Measurements from ENCODE around the gene TRIM6.
"Not testable (repeated sequence)": the region's sequence is repeated elsewhere in the genome, so short reads cannot be mapped to it uniquely, and the experiment has no call there.

TRIM6 gene

DNA sequence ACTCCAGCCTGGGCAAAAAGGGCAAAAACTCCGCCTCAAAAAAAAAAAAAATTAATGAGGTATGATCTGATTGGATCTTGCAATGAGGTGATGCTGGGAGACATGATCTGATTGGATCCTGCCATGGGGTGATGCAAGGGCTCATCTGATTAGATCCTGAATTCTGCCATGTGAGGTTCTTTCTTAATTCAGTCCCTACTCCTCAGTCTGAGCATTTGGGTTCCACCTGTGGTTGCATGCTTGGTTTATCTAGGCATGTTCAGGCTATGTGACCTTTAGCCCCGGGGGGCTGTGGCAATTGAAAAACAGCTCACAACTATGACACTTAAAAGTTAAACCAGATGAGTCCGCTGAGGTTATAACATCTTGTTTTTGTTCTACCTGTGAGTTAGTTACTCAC is 4.8 kb upstream of the TRIM6 start:
- no peak overlapping the region for H3K4me3 ChIP-seq (ENCODE audit: low read depth, low read length)
- TF ChIP-seq, protein P1, sequence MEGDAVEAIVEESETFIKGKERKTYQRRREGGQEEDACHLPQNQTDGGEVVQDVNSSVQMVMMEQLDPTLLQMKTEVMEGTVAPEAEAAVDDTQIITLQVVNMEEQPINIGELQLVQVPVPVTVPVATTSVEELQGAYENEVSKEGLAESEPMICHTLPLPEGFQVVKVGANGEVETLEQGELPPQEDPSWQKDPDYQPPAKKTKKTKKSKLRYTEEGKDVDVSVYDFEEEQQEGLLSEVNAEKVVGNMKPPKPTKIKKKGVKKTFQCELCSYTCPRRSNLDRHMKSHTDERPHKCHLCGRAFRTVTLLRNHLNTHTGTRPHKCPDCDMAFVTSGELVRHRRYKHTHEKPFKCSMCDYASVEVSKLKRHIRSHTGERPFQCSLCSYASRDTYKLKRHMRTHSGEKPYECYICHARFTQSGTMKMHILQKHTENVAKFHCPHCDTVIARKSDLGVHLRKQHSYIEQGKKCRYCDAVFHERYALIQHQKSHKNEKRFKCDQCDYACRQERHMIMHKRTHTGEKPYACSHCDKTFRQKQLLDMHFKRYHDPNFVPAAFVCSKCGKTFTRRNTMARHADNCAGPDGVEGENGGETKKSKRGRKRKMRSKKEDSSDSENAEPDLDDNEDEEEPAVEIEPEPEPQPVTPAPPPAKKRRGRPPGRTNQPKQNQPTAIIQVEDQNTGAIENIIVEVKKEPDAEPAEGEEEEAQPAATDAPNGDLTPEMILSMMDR (conservative IDR thresholded peaks at IDR 0.05; ENCODE audit: low read depth, low read length), result no peak
- DNase-seq (ENCODE audit: low read depth), result no peak

DNA sequence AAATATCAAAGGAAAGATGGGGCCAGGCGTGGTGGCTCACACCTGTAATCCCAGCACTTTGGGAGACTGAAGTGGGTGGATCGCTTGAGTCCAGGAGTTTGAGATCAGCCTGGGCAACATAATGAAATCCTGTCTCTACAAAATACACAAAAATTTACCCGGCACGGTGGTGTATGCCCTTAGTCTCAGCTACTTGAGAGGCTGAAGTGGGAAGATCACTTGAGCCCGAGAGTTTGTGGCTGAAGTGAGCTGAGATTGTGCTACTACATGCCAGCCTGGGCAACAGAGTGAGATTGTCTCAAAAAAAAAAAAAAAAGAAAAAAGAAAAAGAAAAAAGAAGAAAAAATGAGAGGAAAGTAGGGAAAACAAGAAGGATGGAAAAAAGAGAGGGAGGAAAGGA is 3.8 kb upstream of the TRIM6 start:
- TF ChIP-seq, protein P1 (conservative IDR thresholded peaks at IDR 0.05; ENCODE audit: low read depth, low read length), result no peak
- DNase-seq (ENCODE audit: low read depth), result no peak
- no peak overlapping the region for H3K4me3 ChIP-seq (ENCODE audit: low read depth, low read length)

DNA sequence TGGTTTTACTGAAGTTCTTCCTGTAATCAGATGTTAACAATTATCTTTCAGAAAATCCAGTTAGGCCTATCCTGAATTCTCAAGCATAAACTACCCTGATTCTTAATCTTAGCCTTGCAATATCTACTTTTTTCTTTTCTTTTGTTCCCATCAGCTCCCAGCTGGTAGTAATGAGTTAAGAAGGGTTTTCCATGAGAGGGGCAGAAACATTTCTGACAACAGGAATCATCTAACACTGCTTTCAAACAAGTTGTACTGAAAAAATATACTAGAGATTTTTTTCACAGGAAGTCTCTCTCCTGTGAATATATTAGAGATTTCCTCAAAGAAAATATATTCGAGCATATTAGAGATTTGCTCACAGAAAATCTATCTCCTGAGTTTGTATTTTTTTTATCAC is 3.3 kb upstream of the TRIM6 start:
- TF ChIP-seq, protein P1 (conservative IDR thresholded peaks at IDR 0.05; ENCODE audit: low read depth, low read length), result no peak
- no peak overlapping the region for H3K4me3 ChIP-seq (ENCODE audit: low read depth, low read length)
- DNase-seq (ENCODE audit: low read depth), result peak; percentile 54

DNA sequence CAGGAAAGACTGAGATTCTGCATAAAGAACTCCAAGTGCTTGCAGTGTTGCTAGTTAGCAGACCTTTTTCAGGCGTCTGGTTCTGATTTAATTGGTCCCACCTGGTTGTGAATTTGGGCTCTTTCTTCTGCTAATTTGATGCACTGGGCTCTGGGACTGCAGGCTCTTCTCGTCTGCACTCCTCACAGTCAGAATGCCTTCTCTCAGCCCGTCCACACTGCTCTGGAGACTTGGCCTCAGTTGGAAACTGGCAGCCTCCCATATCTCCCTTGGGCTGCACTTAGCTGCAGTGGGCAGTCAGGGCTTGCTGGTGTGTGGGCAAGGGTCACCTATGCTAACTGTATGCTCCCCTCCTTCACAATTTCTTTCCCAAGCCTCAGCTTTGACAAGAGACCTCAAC is 1.5 kb downstream of the TRIM6 start:
- H3K4me3 ChIP-seq (ENCODE audit: low read depth, low read length), result no peak overlapping the region
- no peak for DNase-seq (ENCODE audit: low read depth)
- TF ChIP-seq, protein P1 (conservative IDR thresholded peaks at IDR 0.05; ENCODE audit: low read depth, low read length), result no peak

DNA sequence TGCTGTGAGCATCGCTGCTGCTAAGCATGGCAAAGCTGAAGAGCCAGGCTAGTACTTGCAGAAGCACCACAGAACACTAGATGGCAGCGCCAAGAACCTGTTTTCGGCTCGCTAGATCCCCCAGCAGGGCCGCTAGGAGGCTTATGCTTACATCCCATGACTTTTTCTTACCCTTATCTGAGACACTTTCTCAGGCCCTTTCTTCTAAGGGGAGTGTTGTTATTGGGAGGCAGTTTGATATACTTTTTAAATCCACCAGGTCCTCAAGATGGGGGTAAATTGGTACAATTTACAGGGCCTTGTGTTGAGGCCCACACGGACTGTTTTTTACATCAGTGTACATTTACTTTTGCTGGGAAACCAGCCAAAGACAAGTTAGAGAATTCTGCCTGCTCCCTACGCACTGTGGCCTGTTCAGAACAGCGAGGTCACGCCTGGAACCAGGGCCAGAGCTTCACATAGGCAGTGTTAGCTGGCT is 4.0 kb downstream of the TRIM6 start:
- TF ChIP-seq, protein P1 (conservative IDR thresholded peaks at IDR 0.05; ENCODE audit: low read depth, low read length), result peak; percentile 99
- DNase-seq (ENCODE audit: low read depth), result peak; percentile 97
- H3K4me3 ChIP-seq (ENCODE audit: low read depth, low read length), result no peak overlapping the region

DNA sequence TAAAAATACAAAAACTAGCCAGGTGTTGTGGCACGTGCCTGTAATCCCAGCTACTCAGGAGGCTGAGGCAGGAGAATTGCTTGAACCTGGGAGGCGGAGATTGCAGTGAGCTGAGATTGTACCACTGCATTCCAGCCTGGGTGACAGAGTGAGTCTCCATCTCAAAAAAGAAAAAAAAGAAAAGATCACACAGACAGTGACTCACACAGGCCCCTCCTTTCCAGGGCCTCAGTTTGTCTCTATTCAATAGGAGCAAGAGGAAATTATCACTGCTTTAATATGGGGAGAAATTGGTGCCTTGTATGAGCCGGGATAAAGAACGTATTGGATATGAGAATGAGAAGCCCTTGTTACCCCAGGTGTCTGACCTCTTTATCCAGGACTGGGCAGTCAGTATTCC is 6.4 kb downstream of the TRIM6 start:
- H3K4me3 ChIP-seq (ENCODE audit: low read depth, low read length), result not testable (repeated sequence)

DNA sequence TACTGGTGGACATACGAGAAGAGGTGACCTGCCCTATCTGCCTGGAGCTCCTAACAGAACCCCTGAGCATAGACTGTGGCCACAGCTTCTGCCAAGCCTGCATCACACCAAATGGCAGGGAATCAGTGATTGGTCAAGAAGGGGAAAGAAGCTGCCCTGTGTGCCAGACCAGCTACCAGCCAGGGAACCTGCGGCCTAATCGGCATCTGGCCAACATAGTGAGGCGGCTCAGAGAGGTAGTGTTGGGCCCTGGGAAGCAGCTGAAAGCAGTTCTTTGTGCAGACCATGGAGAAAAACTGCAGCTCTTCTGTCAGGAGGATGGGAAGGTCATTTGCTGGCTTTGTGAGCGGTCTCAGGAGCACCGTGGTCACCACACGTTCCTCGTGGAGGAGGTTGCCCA is 6.9 kb downstream of the TRIM6 start:
- TF ChIP-seq, protein P1 (conservative IDR thresholded peaks at IDR 0.05; ENCODE audit: low read depth, low read length), result no peak
- no peak for DNase-seq (ENCODE audit: low read depth)
- no peak overlapping the region for H3K4me3 ChIP-seq (ENCODE audit: low read depth, low read length)

More for the DNA sequence above, 6.4 kb downstream of the TRIM6 start:
- DNase-seq (ENCODE audit: low read depth), result not testable (repeated sequence)

DNA sequence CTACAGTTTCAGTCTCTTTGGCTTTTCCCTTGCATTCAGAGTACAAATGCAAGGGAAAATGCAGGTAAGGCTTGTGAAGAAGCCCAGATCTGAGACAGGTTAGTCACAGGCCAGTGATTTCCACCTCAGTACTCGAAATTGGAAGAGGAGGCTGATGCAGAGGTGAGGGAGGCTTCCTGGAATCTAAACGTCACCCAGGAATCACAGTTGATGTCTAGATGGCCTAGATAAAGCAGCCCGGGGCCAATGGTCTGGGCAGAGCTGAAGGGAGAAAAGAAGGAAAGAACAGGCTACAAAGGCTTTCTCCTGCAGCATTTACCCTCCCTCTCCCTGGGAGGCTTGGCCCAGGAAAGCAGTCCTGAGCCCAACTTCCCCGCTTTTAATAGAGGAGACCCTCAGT is 8.5 kb downstream of the TRIM6 start:
- TF ChIP-seq, protein P1 (conservative IDR thresholded peaks at IDR 0.05; ENCODE audit: low read depth, low read length), result no peak

More for the DNA sequence above, 8.5 kb downstream of the TRIM6 start:
- no peak overlapping the region for H3K4me3 ChIP-seq (ENCODE audit: low read depth, low read length)
- DNase-seq (ENCODE audit: low read depth), result no peak

Data from choroid plexus epithelial cell (primary cell).